GM23338 (cell line): Measurements from ENCODE around the gene HSPBAP1. TPM values are rescaled to one million over a fixed set of nuclear protein-coding genes. Genes with fewer than 3 reads are reported as not detected.

Source experiments
- ATAC-seq: fragments of 200-7000 bp; cut with Tn5 transposase; 3 replicates; pipeline ENCODE4 v1.9.1; 2020
- DNase-seq: peaks from one replicate; pipeline ENCODE4 v3.0.0-alpha.2; 2015; ENCODE audit warnings: low spot score
- H2AFZ ChIP-seq: fragments of 200-600 bp; sonication (generic); 2 replicates; pipeline ENCODE4 v1.8.0; 2016; ENCODE audit warnings: antibody characterized with exemption, mild to moderate bottlenecking, moderate library complexity
- H3F3A ChIP-seq: fragments of 200-600 bp; sonication (generic); replicated peaks from 2 replicates; pipeline ENCODE4 v1.8.0; 2017; ENCODE audit warnings: antibody characterized with exemption, mixed run types, low read depth
- H3K27ac ChIP-seq: fragments of 200-600 bp; sonication (generic); 2 replicates; pipeline ENCODE4 v1.6.1; 2016; ENCODE audit warnings: low read depth
- H3K27me3 ChIP-seq: fragments of 200-600 bp; sonication (generic); 2 replicates; pipeline ENCODE4 v1.8.0; 2016; ENCODE audit warnings: mild to moderate bottlenecking, mixed run types, moderate library complexity; ENCODE audit not compliant: insufficient read depth
- H3K36me3 ChIP-seq: fragments of 200-600 bp; sonication (generic); 2 replicates; pipeline ENCODE4 v1.8.0; 2016; ENCODE audit warnings: mild to moderate bottlenecking; ENCODE audit not compliant: insufficient read depth
- H3K4me1 ChIP-seq: fragments of 200-600 bp; sonication (generic); 2 replicates; pipeline ENCODE4 v1.8.0; 2016; ENCODE audit warnings: mild to moderate bottlenecking, moderate library complexity; ENCODE audit not compliant: insufficient read depth
- H3K4me2 ChIP-seq: fragments of 200-600 bp; sonication (generic); 2 replicates; pipeline ENCODE4 v1.7.1; 2017; ENCODE audit warnings: mixed run types
- H3K4me3 ChIP-seq: fragments of 200-600 bp; sonication (generic); 2 replicates; pipeline ENCODE4 v1.6.1; 2016; ENCODE audit warnings: mixed run types
- H3K79me2 ChIP-seq: fragments of 200-600 bp; sonication (generic); replicated peaks from 2 replicates; pipeline ENCODE4 v1.8.0; 2017; ENCODE audit warnings: mild to moderate bottlenecking; ENCODE audit not compliant: insufficient read depth
- H3K9me2 ChIP-seq: fragments of 200-600 bp; sonication (generic); 2 replicates; pipeline ENCODE4 v1.8.0; 2017; ENCODE audit not compliant: insufficient read depth
- H4K20me1 ChIP-seq: fragments of 200-600 bp; sonication (generic); replicated peaks from 2 replicates; pipeline ENCODE4 v1.8.0; 2017; ENCODE audit warnings: mild to moderate bottlenecking; ENCODE audit not compliant: insufficient read depth
- H3K27ac Mint-ChIP-seq: 2 replicates; pipeline ENCODE4 v1.8.0; 2020; ENCODE audit warnings: inconsistent platforms, mild to moderate bottlenecking, moderate library complexity, mixed read lengths
- H3K27me3 Mint-ChIP-seq: 3 replicates; pipeline ENCODE4 v1.8.0; 2022; ENCODE audit warnings: low read depth, mild to moderate bottlenecking, moderate library complexity, mixed read lengths, inconsistent platforms; ENCODE audit not compliant: insufficient read depth, poor library complexity
- H3K36me3 Mint-ChIP-seq: 3 replicates; pipeline ENCODE4 v1.8.0; 2021; ENCODE audit warnings: low read depth, mild to moderate bottlenecking, inconsistent platforms, moderate library complexity, mixed read lengths
- H3K4me1 Mint-ChIP-seq: 3 replicates; pipeline ENCODE4 v1.8.0; 2020; ENCODE audit warnings: mild to moderate bottlenecking, inconsistent platforms, mixed read lengths
- H3K4me3 Mint-ChIP-seq: 3 replicates; pipeline ENCODE4 v1.8.0; 2021; ENCODE audit warnings: moderate library complexity, mild to moderate bottlenecking, inconsistent platforms, mixed read lengths
- H3K9me3 Mint-ChIP-seq: 3 replicates; pipeline ENCODE4 v1.8.0; 2020; ENCODE audit warnings: moderate library complexity, mild to moderate bottlenecking, inconsistent platforms, mixed read lengths
- CTCF ChIP-seq, 2 experiments: fragments of 200-600 bp in 1 of 2; sonication (generic) in 1 of 2; conservative IDR thresholded peaks; 2 replicates each; pipeline versions ENCODE4 v1.5.1 to v1.6.1; 2016 to 2017; ENCODE audit warnings: antibody characterized with exemption in 2 of 2, low read depth in 2 of 2, mild to moderate bottlenecking in 2 of 2, moderate library complexity in 1 of 2
- EZH2 ChIP-seq: fragments of 200-600 bp; sonication (generic); IDR thresholded peaks from one replicate; pipeline ENCODE4 v1.8.0; 2017; ENCODE audit warnings: antibody characterized with exemption, mild to moderate bottlenecking, low read depth; ENCODE audit not compliant: unreplicated experiment
- EZH2phosphoT487 ChIP-seq: fragments of 200-600 bp; sonication (generic); IDR thresholded peaks from one replicate; pipeline ENCODE4 v1.8.1; 2018; ENCODE audit warnings: antibody characterized with exemption; ENCODE audit not compliant: unreplicated experiment
- ZNF331 ChIP-seq: fragments of 250-450 bp; sonication (Bioruptor Pico); IDR thresholded peaks from 2 replicates; pipeline ENCODE4 v1.5.0; 2020; ENCODE audit warnings: low read depth, mild to moderate bottlenecking, moderate library complexity
- ZNF462 ChIP-seq: fragments of 250-450 bp; sonication (Bioruptor Pico); IDR thresholded peaks from 2 replicates; pipeline ENCODE4 v1.5.0; 2020; ENCODE audit warnings: mild to moderate bottlenecking, moderate library complexity
- polyA plus RNA-seq: library from polyadenylated mRNA; unstranded; fragments of >200 nt; fragmentation: Nextera tagmentation; extraction: Ambion mirVana; gene quantifications from 2 replicates; pipeline ENCODE4 v1.2.1, GENCODE V29; 2016
- total RNA-seq: library from RNA; depleted of rRNA; stranded (reverse); fragments of >200 nt; shearing (Covaris generic); gene quantifications from 2 replicates; pipeline ENCODE4 v1.2.3, GENCODE V29; 2014

Gene HSPBAP1
- total and polyA plus RNA-seq, 2 experiments from 2014 or later: 8.0 to 11.7 TPM

- Mint-ChIP-seq H3K27ac (no peak overlapping the region), H3K4me3 (no peak overlapping the region), H3K27me3 (peaks cover 1% of the 10 kb centered on the region), H3K9me3 (no peaks in the 10 kb centered on the region), H3K4me1 (peaks cover 4% of the 10 kb centered on the region; the same call in 2 of the 3 replicates), H3K36me3 (no peaks in the 10 kb centered on the region)
- Histone ChIP-seq H3K4me3 (no peak overlapping the region), H2AFZ (no peak overlapping the region), H4K20me1 (peaks cover 12% of the 10 kb centered on the region; the same call in 1 of the 2 replicates), H3K4me2 (no peak overlapping the region), H3K9me2 (no peaks in the 10 kb centered on the region), H3F3A (no peaks in the 10 kb centered on the region; the same call in 1 of the 2 replicates), H3K4me1 (peaks cover 9% of the 10 kb centered on the region; the same call in 1 of the 2 replicates), H3K27me3 (peaks cover 17% of the 10 kb centered on the region), H3K79me2 (no peaks in the 10 kb centered on the region), H3K36me3 (no peaks in the 10 kb centered on the region), H3K27ac (no peak overlapping the region)
- DNase-seq: no peak
- no peak for ATAC-seq
- no peak for TF ChIP-seq ZNF462
- no peak for TF ChIP-seq EZH2phosphoT487
Measured at GRCh38 chr3:122800031-122800430, 6.4 kb upstream of the HSPBAP1 start.

- Histone ChIP-seq H3K9me2 (no peaks in the 10 kb centered on the region), H3K79me2 (no peaks in the 10 kb centered on the region), H4K20me1 (peaks cover 12% of the 10 kb centered on the region; the same call in 1 of the 2 replicates), H3K36me3 (no peaks in the 10 kb centered on the region), H3K4me1 (peaks cover 9% of the 10 kb centered on the region; the same call in 1 of the 2 replicates), H3K27ac (no peak overlapping the region), H3K4me3 (no peak overlapping the region), H3K4me2 (no peak overlapping the region), H3F3A (no peaks in the 10 kb centered on the region; the same call in 1 of the 2 replicates), H3K27me3 (peaks cover 17% of the 10 kb centered on the region), H2AFZ (no peak overlapping the region)
- ATAC-seq (no peak), DNase-seq (no peak)
- Mint-ChIP-seq H3K27me3 (peaks cover 1% of the 10 kb centered on the region), H3K9me3 (no peaks in the 10 kb centered on the region), H3K27ac (no peak overlapping the region), H3K4me1 (peaks cover 7% of the 10 kb centered on the region; the same call in 2 of the 3 replicates), H3K4me3 (no peak overlapping the region), H3K36me3 (no peaks in the 10 kb centered on the region)
- TF ChIP-seq ZNF331 (CRISPR knock-in tag) (no peak), EZH2 (no peak), CTCF (conservative IDR thresholded peaks at IDR 0.05; ENCODE audit: low read depth in 2 of 2) (no peak)
Measured at GRCh38 chr3:122799322-122799721, 5.7 kb upstream of the HSPBAP1 start.
